Midbrain (tissue), 1 donor: ENCODE data around the gene TMEM267.
"Not testable (repeated sequence)": the region's sequence is repeated elsewhere in the genome, so short reads cannot be mapped to it uniquely, and the experiment has no call there.

ENCODE experiments used
- DNase-seq: peaks from one replicate; lab custom pipeline; 2025; lab: John Stamatoyannopoulos, UW

Gene TMEM267

GRCh38 chr5:43409809-43410271, 73.8 kb downstream of the TMEM267 start:
- no peak for DNase-seq

- not testable (repeated sequence) for DNase-seq
Observed at GRCh38 chr5:43402524-43403066, 81.1 kb downstream of the TMEM267 start.

- no peak for DNase-seq
Observed at GRCh38 chr5:43401827-43402226, 81.8 kb downstream of the TMEM267 start.

GRCh38 chr5:43400082-43400481, 83.6 kb downstream of the TMEM267 start:
- DNase-seq, result no peak

GRCh38 chr5:43396762-43397304, 86.8 kb downstream of the TMEM267 start:
- DNase-seq, result no peak
